HEK293T (cell line): Measurements from ENCODE around the gene PHYKPL.
"Not testable (repeated sequence)": the region's sequence is repeated elsewhere in the genome, so short reads cannot be mapped to it uniquely, and the experiment has no call there.

Source experiments
- CTCF ChIA-PET: fragments of 350-600 bp; formaldehyde crosslinking; extraction: SDS; loops from one replicate; lab custom pipeline; 2021; ENCODE audit warnings: antibody characterized with exemption, inconsistent platforms; lab: Yijun Ruan, JAX
- POLR2A ChIA-PET: fragments of 350-600 bp; formaldehyde crosslinking; extraction: SDS; loops from one replicate; lab custom pipeline; 2020; ENCODE audit warnings: antibody characterized with exemption, inconsistent platforms; lab: Yijun Ruan, JAX
- DNase-seq: peaks from one replicate; pipeline ENCODE4 v3.0.0; 2012; ENCODE audit warnings: mixed read lengths; ENCODE audit errors: extremely low spot score
- ARNT ChIP-seq: fragments of 450-650 bp; IDR thresholded peaks from 2 replicates; pipeline ENCODE4 v1.6.1; 2017; ENCODE audit warnings: mild to moderate bottlenecking
- BHLHE40 ChIP-seq: fragments of 450-650 bp; IDR thresholded peaks from 2 replicates; pipeline ENCODE4 v1.6.1; 2016; ENCODE audit warnings: mild to moderate bottlenecking, moderate library complexity, borderline replicate concordance
- CTBP1 ChIP-seq: fragments of 450-650 bp; IDR thresholded peaks from 2 replicates; pipeline ENCODE4 v1.6.1; 2016; ENCODE audit warnings: borderline replicate concordance
- ELF4 ChIP-seq: fragments of 450-650 bp; IDR thresholded peaks from 2 replicates; pipeline ENCODE4 v1.6.1; 2017; ENCODE audit warnings: antibody characterized with exemption
- FOXA1 ChIP-seq: fragments of 450-650 bp; IDR thresholded peaks from 2 replicates; pipeline ENCODE4 v1.6.1; 2016; ENCODE audit warnings: mild to moderate bottlenecking
- FOXK2 ChIP-seq: fragments of 450-650 bp; IDR thresholded peaks from 2 replicates; pipeline ENCODE4 v1.6.1; 2016; ENCODE audit warnings: mild to moderate bottlenecking
- FOXM1 ChIP-seq: fragments of 450-650 bp; IDR thresholded peaks from 2 replicates; pipeline ENCODE4 v1.6.1; 2017; ENCODE audit warnings: mild to moderate bottlenecking, borderline replicate concordance
- HDGF ChIP-seq: fragments of 450-650 bp; IDR thresholded peaks from 2 replicates; pipeline ENCODE4 v1.6.1; 2017; ENCODE audit warnings: antibody characterized with exemption, borderline replicate concordance
- L3MBTL2 ChIP-seq: fragments of 450-650 bp; conservative IDR thresholded peaks from 2 replicates; pipeline ENCODE4 v1.6.1; 2016; ENCODE audit warnings: mild to moderate bottlenecking
- LEF1 ChIP-seq: fragments of 450-650 bp; IDR thresholded peaks from 2 replicates; pipeline ENCODE4 v1.6.1; 2017; ENCODE audit warnings: mild to moderate bottlenecking, borderline replicate concordance
- NFRKB ChIP-seq: fragments of 450-650 bp; IDR thresholded peaks from 2 replicates; pipeline ENCODE4 v1.6.1; 2016; ENCODE audit warnings: mild to moderate bottlenecking, moderate library complexity
- SP1 ChIP-seq: fragments of 450-650 bp; IDR thresholded peaks from 2 replicates; pipeline ENCODE4 v1.6.1; 2017
- SUZ12 ChIP-seq: fragments of 450-650 bp; IDR thresholded peaks from 2 replicates; pipeline ENCODE4 v1.6.1; 2016; ENCODE audit warnings: mild to moderate bottlenecking
- TARDBP ChIP-seq: fragments of 450-650 bp; IDR thresholded peaks from 2 replicates; pipeline ENCODE4 v1.6.1; 2016
- ZNF384 ChIP-seq: fragments of 450-650 bp; IDR thresholded peaks from 2 replicates; pipeline ENCODE4 v1.6.1; 2016
- TF ChIP-seq, protein P1 (sequence below): fragments of 450-650 bp; IDR thresholded peaks from 2 replicates; pipeline ENCODE4 v1.6.1; 2016

PHYKPL gene

DNA sequence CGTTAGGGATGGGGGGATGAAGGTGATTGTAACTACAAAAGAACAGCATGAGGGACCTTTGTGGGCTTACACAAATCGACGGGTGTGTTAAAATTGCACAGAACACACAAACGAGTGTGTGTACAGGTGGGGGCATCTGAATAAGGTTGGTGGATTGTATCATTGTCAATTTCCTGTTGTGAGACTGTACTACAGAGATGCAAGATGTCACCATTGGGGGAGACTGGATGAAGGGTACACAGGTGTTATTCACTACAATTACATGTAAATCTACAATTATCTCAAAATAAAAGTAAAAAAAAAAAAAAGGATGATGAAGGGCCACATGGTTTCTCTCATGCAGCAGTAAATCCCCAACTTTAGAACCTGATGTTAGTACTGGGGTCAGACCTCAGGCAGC, 31.4 kb upstream of the PHYKPL start:
- CTCF ChIA-PET: no interaction called here

DNA sequence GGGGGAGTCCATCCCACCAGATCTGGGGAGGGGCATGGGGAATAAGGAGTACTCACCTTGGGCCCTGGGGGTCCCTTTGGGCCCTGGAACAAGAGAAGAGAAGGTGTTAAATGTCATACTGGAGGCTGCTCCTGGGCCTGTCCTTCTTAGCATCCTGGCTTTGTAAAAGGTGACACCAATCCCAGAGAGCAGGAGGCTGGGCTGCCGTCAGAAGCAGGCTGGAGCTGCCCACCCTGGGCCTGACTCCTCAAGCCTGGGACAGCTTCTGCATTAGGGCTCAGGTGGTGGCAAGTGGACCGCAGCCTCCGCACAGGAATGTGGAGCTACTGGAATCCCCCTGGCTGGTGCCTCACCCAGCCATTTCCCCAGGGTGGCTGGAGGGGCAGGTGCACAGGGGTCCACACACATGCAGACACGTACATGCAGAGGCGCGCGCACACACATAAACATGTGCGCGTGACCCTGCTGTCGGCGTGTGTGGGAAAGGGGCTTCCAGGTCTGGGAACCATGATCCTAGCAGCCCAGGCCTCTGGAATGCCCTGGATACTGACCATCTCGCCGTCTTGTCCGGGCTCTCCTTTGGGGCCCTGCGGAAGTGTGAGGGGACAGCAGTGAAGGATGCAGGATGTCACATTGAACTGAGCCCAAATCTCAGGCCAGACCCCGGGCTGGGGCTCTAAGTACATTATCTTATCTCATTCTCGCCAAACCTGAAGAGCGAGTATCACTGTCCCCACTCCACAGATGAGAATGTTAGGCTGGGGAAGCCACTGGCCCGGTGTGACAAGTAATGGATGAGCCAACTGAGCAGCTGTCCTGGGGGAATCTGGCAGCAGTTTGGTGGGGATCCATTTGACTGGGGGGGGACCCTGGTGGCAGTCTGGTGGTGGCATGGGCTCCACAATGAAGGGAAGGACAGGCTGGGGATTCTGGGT, 29.3 kb upstream of the PHYKPL start:
- TF ChIP-seq NFRKB: no peak
- no peak for TF ChIP-seq LEF1
- no peak for TF ChIP-seq FOXA1
- TF ChIP-seq BHLHE40: no peak
- TF ChIP-seq HDGF: no peak
- no peak for TF ChIP-seq L3MBTL2
- ChIA-PET CTCF (interaction anchor here (0.6 kb wide), 1 partner anchor 328 kb away, joined by 3 read pairs; the partner anchor contains the start of gene COL23A1), POLR2A (no interaction called here)
- no peak for DNase-seq

More for the DNA sequence above, 31.4 kb upstream of the PHYKPL start:
- no peak for TF ChIP-seq ZNF384
- TF ChIP-seq L3MBTL2: no peak
- TF ChIP-seq BHLHE40: no peak
- no peak for TF ChIP-seq TARDBP
- no peak for TF ChIP-seq ARNT
- no peak for TF ChIP-seq SUZ12
- TF ChIP-seq FOXK2: no peak
- no peak for TF ChIP-seq SP1
- no peak for TF ChIP-seq LEF1
- TF ChIP-seq ELF4: no peak
- TF ChIP-seq FOXM1: no peak
- TF ChIP-seq CTBP1: no peak
- no peak for TF ChIP-seq HDGF
- POLR2A ChIA-PET: interaction anchor here (1.2 kb wide), 1 partner anchor 31 kb away, joined by 3 read pairs; the partner anchor contains the start of gene PHYKPL
- no peak for DNase-seq

DNA sequence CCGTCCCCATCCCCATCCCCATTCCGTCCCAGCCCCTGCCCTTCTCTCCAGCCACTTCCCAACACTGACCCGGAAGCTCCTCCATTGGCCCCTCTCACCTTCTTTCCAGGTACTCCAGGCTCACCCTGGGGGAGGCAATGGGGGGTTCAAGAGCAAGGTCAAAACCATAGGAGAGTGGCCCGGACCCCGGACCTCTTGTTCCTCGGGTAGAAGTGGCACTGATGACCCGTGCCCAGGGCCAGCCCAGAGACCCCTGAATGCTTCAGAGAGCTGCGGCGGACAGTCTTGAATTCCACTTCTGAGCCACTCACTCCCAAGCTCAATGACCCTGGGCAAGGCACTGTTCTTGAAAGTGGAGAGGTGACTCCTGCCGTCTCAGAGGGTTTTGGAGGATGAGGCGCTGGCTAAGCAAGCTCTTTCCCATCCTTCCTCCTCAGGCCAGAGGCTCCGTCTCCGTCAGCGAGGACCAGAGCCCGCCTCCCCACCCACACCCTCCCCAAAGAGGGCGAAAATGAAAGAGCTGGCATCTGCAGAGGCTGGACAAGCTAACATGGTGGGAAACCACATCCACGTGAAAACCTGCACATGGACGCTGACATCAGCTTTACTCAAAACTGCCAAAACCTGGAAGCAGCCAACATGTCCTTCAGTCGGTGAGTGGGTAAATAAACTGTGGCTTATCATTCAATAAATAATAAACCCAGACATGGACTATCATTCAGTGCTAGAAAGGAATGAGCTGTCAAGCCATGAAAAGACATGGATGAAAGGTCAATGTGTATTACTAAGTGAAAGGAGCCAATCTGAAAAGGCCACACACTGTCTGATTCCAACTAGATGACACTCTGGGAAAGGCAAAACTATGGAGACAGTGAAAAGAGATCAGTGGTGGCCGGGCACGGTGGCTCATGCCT, 27.3 kb upstream of the PHYKPL start:
- ChIA-PET POLR2A (no interaction called here), CTCF (no interaction called here)
- TF ChIP-seq CTBP1: no peak
- TF ChIP-seq, protein P1, sequence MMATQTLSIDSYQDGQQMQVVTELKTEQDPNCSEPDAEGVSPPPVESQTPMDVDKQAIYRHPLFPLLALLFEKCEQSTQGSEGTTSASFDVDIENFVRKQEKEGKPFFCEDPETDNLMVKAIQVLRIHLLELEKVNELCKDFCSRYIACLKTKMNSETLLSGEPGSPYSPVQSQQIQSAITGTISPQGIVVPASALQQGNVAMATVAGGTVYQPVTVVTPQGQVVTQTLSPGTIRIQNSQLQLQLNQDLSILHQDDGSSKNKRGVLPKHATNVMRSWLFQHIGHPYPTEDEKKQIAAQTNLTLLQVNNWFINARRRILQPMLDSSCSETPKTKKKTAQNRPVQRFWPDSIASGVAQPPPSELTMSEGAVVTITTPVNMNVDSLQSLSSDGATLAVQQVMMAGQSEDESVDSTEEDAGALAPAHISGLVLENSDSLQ: no peak
- no peak for TF ChIP-seq SUZ12
- no peak for TF ChIP-seq ARNT
- TF ChIP-seq SP1: no peak
- TF ChIP-seq FOXA1: no peak
- no peak for TF ChIP-seq LEF1
- no peak for TF ChIP-seq NFRKB
- TF ChIP-seq FOXM1: no peak
- TF ChIP-seq ELF4: no peak
- TF ChIP-seq TARDBP: no peak
- no peak for TF ChIP-seq ZNF384
- TF ChIP-seq L3MBTL2: no peak
- TF ChIP-seq HDGF: no peak
- TF ChIP-seq FOXK2: no peak
- TF ChIP-seq BHLHE40: no peak
- DNase-seq: no peak

DNA sequence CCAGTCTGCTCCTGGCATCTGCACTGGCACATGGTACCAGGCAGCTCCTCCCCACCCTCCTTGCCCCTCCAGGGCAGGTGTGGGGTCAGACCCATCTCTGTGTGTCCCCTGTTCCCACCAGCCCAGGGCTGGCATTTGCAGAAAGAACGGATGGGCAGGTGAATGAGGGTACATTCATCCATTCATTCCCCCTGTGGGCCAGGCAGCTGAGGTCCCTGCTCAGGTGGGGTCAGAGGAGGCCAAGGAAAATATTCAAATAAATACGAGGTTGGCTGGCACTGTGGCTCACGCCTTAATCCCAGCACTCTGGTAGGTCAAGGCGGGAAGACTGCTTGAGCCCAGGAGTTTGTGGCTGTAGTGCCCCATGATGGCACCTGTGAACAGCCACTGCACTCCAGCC, 25.0 kb upstream of the PHYKPL start:
- no peak for DNase-seq
- TF ChIP-seq TARDBP: no peak
- TF ChIP-seq SUZ12: no peak
- TF ChIP-seq SP1: no peak
- TF ChIP-seq FOXA1: no peak
- no peak for TF ChIP-seq ZNF384
- TF ChIP-seq FOXM1: no peak
- TF ChIP-seq, protein P1: no peak
- TF ChIP-seq FOXK2: no peak
- CTCF ChIA-PET: interaction anchor here (0.6 to 1.0 kb wide), 2 partner anchors 23 to 761 kb away, joined by 3 read pairs; no protein-coding TSS in a partner anchor
- POLR2A ChIA-PET: no interaction called here

DNA sequence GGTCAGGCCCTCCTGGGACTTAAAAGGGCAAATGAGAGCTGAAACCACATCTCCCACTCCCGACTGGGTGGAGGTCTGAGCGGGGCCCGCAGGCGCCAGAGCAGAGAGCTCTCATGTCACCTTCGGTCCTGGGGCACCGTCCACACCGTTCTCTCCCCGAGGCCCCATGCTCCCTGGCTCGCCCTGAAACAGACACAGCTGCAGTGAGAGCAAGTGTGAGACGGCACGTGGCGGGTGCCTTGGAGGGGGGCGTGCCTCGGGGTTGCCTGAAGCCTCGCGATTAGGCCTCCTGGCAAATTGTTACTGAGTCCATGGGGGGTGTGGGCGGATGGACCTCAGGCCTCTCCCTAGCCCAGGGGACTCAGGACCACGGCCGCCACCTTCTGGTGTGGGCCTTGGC, 24.1 kb upstream of the PHYKPL start:
- DNase-seq: no peak
- TF ChIP-seq CTBP1 (no peak), BHLHE40 (no peak), ARNT (no peak), HDGF (no peak), L3MBTL2 (no peak), ZNF384 (no peak), FOXA1 (no peak), TARDBP (no peak), FOXM1 (no peak), SP1 (no peak)
- POLR2A ChIA-PET: no interaction called here
- CTCF ChIA-PET: interaction anchor here (0.6 to 1.0 kb wide), 2 partner anchors 20 to 22 kb away, joined by 3 read pairs; no protein-coding TSS in a partner anchor

DNA sequence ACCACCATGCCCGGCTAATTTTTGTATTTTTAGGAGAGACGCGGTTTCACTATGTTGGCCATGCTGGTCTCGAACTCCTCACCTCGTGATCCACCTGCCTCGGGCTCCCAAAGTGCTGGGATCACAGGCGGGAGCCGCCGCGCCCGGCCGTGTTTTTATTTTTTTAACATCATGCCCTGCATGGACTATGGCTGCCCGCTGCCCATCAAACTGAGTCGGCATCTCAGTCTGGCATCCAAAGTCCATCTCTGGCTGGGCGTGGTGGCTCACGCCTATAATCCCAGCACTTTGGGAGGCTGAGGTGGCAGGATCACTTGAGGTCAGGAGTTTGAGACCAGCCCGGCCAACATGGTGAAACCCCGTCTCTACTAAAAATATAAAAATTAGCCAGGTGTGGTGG, 21.0 kb upstream of the PHYKPL start:
- CTCF ChIA-PET, POLR2A ChIA-PET, DNase-seq: not testable (repeated sequence)
